KG1 (cell line): ENCODE measurements around the gene PDIA2.
A peak's percentile ranks its signal among the peaks of the same experiment; 100 is the strongest.
"Not testable (repeated sequence)": the region's sequence is repeated elsewhere in the genome, so short reads cannot be mapped to it uniquely, and the experiment has no call there.

Source experiments
- DNase-seq: peaks from one replicate; lab custom pipeline; 2025; lab: John Stamatoyannopoulos, UW

The PDIA2 gene, protein sequence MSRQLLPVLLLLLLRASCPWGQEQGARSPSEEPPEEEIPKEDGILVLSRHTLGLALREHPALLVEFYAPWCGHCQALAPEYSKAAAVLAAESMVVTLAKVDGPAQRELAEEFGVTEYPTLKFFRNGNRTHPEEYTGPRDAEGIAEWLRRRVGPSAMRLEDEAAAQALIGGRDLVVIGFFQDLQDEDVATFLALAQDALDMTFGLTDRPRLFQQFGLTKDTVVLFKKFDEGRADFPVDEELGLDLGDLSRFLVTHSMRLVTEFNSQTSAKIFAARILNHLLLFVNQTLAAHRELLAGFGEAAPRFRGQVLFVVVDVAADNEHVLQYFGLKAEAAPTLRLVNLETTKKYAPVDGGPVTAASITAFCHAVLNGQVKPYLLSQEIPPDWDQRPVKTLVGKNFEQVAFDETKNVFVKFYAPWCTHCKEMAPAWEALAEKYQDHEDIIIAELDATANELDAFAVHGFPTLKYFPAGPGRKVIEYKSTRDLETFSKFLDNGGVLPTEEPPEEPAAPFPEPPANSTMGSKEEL

DNA sequence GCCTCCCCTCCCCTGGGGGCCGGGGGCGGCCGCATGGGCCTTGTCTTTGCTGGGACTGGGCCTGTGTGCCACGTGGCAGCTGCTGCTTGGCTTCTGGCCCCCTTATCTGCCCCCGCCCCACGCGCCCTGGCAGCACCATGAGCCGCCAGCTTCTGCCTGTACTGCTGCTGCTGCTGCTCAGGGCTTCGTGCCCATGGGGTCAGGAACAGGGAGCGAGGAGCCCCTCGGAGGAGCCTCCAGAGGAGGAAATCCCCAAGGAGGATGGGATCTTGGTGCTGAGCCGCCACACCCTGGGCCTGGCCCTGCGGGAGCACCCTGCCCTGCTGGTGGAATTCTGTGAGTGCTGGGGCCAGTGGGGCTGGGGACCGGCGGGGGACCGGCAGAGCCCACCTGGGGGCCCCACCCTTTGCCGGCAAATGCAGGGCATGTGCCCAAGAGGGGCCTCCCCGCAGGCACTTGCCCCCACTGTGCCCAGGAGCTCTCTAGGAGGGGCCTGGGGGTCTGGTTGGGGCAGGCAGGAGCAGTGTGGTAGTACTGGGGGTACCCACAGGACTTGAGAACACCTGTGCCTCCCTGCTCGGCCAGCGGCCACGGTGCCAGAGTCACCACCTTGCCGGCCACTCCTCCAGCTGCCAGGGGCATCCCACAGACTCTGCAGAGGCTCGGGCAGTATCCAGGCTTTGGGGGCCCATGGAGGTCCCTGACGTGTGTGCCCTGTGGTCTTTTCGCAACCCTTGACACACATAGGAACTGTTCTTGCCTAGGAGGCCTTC, at the start of gene PDIA2:
Gene PDIA2 (plus strand): TSS at position 132 of the 773 bp plus-strand sequence. CDS start 6 bp downstream, at position 138.
- DNase-seq: no peak

DNA sequence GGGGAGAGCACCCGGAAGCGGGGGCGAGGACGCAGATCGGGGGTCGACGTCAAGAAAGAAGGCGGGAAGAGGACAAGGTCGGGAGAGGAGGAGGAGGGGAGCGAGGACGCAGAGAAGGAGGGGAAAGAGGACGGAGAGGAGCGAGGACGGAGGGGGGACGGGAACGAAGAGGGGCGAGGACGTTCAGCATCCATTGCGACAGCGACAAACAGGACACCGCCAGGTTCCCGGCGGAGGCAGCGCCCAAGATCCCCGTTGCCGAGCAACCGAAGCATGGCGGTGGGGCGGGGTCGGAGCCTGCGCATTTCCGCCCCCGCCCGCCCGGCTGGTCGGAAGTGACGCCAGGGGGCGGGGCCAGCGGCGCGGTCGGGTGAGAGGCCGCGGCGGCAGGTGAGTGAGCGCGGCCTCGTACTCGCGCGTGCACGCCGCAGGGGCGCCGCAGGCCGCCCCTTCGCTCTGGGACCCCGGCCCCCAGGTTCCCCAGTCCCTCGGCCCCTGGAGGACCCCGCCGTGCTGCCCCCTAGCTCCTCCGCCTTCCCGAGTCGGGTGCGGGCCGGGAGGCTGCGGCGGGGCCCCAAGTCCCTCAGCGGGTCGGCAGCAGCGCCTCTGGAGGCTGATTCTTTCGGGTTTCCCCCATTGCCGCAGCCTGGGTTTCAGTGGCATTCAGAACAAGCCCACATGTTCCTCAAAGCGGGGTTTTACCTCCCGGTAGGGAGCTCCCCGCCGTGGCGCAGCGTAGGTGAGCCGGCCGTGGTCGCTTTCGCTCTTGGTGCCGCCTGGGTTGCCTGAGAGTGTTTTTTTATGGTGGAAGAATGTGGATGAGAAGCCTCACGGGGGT, 48.3 kb upstream of the PDIA2 start, which contains the start of gene FAM234A:
Gene FAM234A (plus strand): TSS at position 354 of the 838 bp plus-strand sequence. CDS start 19,593 bp downstream, outside the sequence.
- DNase-seq: peak; percentile 88

DNA sequence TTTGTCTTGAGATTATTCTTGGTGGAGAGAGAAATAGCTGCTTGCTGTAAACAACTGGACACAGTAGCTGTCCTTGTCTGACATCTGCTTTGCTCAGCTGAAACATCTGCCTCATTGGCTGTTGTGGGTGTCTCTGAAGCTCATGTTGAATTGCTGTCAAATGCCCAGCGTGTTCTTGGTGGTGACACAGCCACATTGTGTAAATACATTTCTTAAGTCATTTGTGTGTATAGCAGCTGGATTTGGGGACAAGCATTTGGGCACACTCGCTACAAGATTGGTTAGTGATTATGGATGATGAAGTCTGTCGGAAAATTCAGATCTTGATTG, 43.1 kb upstream of the PDIA2 start:
- no peak for DNase-seq

DNA sequence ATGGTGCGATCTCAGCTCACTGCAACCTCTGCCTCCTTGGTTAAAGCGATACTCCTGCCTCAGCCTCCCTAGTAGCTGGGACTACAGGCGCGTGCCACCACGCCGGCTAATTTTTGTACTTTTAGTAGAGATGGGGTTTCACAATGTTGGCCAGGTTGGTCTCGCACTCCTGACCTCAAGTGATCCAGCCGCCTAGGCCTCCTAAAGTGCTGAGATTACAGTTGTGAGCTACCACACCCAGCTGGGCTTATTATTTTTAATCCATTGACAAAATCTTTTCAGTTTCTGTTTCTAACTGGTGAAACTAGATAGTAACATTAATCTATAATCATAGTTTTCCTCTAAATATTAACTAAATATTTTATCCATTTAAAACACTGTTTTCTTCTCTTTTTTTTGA, 42.4 kb upstream of the PDIA2 start:
- DNase-seq: no peak

DNA sequence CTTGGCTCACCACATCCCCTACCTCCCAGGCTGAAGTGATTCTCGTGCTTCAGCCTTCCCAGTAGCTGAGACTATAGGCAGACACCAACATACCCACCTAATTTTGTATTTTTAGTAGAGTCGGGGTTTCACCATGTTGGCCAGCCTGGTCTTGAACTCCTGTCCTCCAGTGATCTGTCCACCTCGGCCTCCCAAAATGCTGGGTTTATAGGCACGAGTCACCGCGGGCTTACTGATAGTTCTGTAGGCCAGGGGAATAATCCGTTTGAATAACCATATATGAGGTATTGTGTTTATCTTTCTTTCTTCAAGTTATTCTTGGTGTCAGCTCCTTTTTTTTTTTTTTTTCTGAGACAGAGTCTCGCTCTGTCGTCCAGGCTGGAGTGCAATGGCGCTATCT, 40.7 kb upstream of the PDIA2 start:
- no peak for DNase-seq

DNA sequence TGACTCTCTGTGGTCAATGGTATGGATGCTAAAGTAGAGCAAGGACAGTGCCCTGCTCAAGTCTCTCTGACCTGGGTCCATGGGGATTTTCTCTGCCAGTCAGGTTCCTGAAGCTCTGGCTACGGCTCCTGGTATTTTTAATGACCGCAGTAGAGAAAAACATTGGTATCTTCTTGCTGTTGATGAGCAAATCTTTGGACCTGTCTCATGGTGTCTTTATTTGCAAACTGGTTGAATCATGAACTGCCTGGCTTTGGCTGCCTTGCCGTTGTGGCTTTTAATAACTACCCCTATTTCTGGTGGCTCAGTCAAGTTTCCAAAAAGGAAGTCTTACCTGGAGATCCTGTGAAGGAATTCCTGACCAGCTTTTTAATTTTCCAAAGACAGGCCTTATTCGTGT, 39.6 kb upstream of the PDIA2 start:
- DNase-seq: no peak

DNA sequence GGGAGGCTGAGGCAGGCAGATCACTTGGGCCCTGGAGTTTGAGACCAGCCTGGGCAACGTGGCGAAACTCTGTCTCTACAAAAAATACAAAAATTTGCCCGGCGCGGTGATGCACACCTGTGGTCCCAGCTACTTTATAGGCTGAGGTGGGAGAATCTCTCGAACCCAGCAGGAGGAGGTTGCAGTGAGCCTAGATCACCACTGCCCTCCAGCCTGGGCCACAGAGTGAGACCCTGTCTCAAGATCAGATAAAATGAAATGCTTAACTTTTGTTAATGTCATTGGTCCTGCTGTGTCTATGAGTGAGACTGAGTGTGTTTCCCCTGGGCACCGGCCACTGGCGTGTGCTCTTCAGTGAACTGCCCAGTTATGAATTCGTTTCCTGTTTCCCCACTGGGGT, 37.9 kb upstream of the PDIA2 start:
- DNase-seq: no peak

DNA sequence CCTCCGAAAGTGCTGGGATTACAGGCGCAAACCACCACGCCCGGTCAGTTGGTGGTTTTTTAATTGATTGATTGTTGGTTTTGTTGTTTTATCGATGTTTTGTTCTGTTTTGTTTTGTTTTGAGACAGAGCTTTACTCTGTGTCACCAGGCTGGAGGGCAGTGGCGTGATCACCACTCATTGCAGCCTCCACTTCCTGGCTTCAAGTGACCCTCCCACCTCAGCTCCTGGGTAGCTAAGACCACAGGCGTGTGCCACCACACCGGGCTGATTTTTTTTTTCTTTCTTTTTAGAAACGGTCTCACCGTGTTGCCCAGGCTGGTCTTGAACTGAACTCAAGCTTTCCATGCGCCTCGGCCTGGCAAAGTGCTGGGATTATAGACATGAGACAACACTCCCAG, 35.9 kb upstream of the PDIA2 start:
- DNase-seq: no peak

DNA sequence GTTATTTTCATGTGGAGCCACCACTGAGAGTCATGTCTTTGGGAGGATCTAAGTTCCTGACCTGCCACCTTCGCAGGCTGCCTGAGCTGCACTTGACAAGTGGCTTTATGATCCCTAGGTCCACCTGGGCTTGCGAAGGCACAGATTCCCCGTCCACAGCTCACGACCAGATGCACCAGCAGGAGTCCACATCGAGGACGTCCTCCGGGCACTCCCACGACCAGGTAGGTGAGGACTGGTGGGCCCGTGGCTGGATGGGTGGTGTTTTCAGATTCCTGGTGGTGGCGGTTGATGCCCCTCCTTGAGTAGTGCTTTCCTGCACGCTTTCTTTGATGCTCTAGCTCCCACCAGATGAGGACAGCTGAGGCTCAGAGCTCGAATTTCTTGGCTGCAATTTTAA, 33.5 kb upstream of the PDIA2 start:
- DNase-seq: no peak

DNA sequence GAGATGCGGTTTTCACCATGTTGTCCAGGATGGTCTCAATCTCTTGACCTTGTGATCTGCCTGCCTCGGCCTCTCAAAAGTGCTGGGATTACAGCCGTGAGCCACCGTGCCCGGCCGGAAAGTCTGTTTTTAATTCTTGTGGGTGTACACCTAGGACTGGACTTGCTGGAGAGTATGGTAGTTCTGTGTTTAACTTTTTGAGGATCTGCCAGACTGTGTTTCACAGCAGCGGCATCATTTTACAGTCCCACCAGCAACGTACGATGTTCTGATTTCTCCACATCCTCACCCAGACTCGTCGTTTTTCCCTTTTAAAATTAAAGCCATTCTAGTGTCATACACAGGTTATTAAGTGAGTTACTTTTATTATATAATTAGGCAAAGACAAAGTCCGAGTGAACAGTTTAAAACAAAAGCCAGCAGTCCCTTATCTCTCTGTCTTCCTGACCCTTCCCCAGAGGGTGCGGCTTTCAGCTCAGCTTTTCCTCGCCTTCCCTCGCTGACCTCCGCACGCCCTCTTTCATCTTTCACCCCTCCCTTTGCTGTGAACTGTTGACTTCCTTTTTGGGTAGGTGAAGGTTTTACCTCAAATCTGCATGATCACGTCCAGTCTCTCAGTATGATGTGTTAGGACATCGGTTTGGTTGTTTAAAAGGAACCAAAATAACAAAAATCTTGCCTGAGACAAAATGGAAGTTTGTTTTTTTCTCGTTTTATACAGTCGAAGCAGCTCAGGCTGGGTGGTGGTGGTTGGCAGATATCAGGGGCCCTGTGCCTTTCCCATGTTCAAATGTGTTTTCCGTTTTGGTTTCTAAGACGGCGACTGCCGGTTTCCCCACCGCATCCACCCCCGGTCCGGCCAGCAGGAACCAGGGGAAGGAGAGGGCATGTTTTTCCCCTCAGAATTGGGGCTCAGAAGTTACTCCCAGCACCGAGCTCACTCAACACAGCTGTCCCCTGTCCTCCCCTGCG, 30.3 kb upstream of the PDIA2 start:
- DNase-seq: peak; percentile 50

DNA sequence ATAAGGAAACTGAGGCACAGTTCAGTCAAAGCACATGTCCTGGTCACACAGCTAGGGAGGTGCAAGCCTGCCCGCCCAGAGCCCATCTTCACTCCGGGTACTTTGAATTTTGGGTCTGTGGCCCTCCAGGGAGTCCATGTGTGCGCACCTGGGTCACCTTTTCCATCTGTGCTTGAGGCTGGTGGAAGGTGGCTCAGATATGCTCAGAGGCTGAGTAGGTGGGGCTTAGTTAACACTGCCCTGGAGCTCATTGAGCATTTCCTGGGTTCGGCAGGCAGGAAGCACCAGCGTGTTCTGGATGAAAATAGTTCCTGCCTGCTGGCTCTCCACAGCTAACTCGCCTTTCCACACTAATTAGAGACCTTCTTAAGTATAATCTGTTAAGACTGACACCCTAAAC, 29.1 kb upstream of the PDIA2 start:
- DNase-seq: no peak

DNA sequence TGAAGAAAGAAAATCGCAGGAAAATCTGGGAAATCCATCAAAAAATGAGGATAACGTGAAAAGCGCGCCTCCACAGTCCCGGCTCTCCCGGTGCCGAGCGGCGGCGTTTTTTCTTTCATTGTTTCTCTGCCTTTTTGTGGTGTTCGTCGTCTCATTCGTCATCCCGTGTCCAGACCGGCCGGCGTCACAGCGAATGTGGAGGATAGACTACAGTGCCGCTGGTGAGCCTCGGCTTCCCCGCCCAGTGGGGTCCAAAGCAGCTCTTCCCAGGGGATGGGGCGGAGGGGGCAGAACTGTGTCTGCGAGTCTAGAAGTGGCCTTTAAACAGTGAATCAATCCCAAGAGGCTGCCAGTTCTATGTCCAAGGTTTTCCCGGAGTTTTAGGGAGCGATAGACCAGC, 28.5 kb upstream of the PDIA2 start:
- DNase-seq: no peak

DNA sequence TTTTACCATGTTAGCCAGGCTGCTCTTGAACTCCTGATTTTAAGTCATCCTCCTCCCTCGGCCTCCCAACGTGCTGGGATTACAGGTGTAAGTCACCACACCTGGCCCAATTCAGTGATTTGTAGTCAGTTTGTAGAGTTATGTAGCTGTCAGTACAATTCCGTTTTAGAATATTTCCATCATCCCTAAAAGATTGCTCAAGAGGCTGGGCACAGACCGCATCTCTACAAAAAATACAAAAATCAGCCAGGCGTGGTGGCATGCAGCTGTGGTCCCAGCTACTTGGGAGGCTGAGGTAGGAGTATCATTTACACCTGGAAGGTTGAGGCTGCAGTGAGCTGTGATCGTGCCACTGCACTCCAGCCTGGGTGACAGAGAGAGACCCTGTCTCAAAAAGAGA, 27.8 kb upstream of the PDIA2 start:
- no peak for DNase-seq

DNA sequence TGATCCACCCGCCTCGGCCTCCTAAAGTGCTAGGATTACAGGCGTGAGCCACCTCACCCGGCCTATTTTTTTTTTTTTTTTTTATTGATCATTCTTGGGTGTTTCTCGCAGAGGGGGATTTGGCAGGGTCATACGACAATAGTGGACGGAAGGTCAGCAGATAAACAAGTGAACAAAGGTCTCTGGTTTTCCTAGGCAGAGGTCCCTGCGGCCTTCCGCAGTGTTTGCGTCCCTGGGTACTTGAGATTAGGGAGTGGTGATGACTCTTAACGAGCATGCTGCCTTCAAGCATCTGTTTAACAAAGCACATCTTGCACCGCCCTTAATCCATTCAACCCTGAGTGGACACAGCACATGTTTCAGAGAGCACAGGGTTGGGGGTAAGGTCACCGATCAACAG, 24.9 kb upstream of the PDIA2 start:
- not testable (repeated sequence) for DNase-seq

DNA sequence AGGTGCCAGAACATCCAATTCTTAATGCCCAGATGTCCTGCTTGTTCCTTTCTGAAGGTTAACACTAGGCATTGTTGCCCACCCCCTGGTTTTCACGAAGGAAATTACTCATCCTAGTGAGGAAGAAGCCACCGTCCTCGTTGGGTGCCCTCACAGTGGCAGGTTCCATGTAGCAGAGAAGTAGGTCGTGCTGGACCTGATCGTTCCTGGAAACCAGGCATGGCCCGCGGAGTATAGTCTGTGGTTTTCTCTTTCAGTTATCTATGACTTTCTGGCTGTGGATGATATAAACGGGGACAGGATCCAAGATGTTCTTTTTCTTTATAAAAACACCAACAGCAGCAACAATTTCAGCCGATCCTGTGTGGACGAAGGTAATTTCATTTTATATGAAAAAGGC, 23.7 kb upstream of the PDIA2 start:
- DNase-seq: no peak

DNA sequence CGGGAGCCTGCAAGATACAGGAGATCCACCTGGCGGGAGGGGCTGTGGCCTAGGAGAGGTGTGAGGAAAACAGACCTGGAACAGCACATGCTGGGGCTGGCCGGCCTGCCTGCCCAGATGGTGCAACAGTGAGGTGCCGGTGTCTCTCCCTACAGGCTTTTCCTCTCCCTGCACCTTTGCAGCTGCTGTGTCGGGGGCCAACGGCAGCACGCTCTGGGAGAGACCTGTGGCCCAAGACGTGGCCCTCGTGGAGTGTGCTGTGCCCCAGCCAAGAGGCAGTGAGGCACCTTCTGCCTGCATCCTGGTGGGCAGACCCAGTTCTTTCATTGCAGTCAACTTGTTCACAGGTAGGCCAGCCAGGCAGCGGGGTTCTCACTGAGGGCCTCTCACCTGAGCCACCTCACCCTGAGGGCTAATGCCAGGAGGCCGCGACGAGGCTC, 23.1 kb upstream of the PDIA2 start:
- DNase-seq: no peak

DNA sequence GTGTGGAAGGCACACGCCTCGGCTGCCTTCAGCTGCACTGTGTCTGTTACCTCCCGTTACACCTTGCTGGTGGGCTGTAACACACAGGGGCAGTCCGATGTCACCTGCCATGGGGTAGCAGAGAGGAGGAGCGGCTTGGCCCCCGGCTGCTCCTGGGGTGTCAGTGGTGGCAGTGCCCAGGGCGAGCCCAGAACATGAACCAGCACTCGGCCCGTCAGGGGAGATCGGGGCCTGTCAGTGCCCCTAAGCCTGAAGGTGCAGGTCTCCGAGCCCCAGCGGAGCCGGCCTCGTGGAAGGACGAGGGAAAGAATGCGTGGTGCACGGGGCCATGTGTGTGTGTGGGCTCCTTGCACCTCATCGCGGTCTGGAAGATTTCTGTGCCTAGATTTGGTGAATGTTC, 22.6 kb upstream of the PDIA2 start:
- no peak for DNase-seq

DNA sequence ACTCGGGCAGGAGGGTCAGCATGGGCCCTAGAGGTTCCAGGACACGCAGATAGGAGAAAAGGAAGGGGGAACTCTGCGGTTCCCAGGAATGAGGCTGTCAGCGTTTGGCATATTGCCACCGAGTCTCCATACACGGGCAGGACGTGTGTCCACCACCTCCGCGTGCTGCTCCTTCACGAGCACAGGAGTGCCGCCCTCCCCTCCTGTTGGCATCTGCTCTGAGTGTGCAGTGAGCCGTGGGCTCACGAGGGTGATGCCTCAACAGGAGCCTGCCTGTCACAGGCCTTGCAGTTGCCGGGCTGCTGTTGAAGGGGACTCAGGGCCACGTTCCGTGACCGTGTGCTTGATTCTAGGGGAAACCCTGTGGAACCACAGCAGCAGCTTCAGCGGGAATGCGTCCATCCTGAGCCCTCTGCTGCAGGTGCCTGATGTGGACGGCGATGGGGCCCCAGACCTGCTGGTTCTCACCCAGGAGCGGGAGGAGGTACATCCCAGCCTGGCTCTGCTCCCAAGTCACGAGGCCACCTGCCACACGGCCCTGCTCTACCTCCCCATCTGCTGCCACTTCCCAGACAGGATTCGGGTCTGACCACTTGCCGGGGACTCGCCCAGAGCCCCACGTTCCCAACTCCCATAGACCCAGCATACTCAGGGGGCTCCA, 21.8 kb upstream of the PDIA2 start:
- no peak for DNase-seq

DNA sequence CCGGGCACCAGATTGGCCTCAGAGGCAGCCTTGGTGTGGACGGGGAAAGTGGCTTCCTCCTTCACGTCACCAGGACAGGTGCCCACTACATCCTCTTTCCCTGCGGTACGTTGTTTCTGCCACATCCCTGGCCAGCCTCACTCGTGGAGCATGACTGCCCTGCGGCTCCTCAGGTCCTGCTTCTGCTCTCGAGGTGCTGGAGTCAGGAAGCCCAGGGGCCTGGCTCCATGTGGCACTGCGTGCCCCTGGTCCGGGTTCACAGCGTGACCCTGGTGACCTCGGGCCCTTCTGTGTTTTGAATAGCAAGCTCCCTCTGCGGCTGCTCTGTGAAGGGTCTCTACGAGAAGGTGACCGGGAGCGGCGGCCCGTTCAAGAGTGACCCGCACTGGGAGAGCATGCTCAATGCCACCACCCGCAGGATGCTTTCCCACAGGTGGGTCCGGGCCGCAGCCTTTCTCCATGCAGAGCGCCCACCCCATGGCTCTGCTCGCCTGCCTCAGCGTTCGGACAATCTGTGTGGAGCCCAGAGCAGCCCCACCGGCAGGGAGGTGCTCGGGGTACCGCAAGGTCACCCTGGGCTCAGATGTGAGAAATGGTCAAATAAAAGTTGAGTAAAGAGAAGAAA, 20.7 kb upstream of the PDIA2 start:
- no peak for DNase-seq

DNA sequence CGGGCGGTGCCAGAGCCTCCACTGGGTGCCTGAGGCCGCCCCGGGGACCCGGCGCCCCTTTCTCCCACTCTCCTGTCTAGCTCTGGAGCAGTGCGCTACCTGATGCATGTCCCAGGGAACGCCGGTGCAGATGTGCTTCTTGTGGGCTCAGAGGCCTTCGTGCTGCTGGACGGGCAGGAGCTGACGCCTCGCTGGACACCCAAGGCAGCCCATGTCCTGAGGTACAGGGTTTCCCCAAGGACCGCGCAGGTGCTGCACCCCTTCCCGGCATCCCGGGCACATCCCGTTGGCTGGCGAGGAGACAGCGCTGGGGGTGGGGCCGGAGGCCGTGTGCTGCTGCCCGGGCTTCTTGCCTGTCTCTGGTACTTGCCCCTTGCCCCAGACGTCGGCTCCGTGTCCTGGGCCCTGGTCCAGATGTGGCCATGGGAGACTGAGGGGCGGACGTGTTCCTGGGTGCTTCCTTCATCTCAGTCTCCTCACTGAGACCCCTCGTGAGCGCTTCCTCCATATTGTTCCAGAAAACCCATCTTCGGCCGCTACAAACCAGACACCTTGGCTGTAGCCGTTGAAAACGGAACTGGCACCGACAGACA, 19.7 kb upstream of the PDIA2 start:
- DNase-seq: no peak
